Measurements from ENCODE around the gene CAB39.

- TF ChIP-seq CTCF (IDR thresholded peaks at IDR 0.05) (no peak), EP300 (IDR thresholded peaks at IDR 0.05) (no peak), POLR2A (IDR thresholded peaks at IDR 0.05; ENCODE audit: low read depth) (no peak), POLR2AphosphoS5 (IDR thresholded peaks at IDR 0.05) (no peak)
Measured at GRCh38 chr2:230767862-230768388, 55.3 kb downstream of the CAB39 start.
